ENCODE data around the gene REEP5. TPM values are rescaled to one million over a fixed set of nuclear protein-coding genes. Genes with fewer than 3 reads are reported as not detected.

Gene REEP5
- polyA plus RNA-seq, 2 donors, result 25.4 to 36.8 TPM

DNA sequence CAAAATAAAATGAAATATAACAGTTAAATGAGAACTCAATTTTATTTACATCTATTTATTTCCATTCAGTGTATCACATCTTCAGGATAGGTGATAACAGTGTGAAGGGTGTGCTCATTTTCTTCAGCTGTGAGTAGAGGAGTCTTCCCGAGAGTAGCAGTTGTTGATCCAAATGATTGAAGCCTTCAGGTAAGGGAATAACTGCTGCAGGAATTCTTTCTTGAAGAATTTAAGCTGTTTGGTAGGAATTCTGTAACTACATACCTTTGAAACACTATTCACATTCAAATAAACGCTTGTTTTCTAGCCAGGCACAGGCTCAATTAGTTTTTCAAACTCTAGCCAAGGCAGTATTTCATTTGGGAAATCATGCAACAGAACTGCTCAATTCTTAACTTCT is 45.7 kb downstream of the REEP5 start:
- no peak overlapping the region for H3K27ac ChIP-seq (ENCODE audit: low read depth in 2 of 2, low read length in 1 of 2)
- no peak overlapping the region for H3K4me3 ChIP-seq (ENCODE audit: low read depth in 1 of 2, low read length in 2 of 2)
- H3K9me3 ChIP-seq (ENCODE audit: control insufficient read depth in 2 of 2, insufficient read depth in 1 of 2, low read depth in 1 of 2, low read length in 1 of 2), result no peaks in the 10 kb centered on the region
- peaks cover 0 to 4% of the 10 kb centered on the region in 2 donors for H3K36me3 ChIP-seq (ENCODE audit: control insufficient read depth in 2 of 2, insufficient read depth in 2 of 2, low read length in 1 of 2)
- no peaks in the 10 kb centered on the region for H3K4me1 ChIP-seq (ENCODE audit: control insufficient read depth in 2 of 2, insufficient read depth in 2 of 2, low read length in 1 of 2)
- WGBS, 2 donors, result 68 to 74% methylated on average over 2 of the region's 2 CpGs
- H3K27me3 ChIP-seq (ENCODE audit: control insufficient read depth in 1 of 2, insufficient read depth in 2 of 2, low read length in 2 of 2), result no peaks in the 10 kb centered on the region

DNA sequence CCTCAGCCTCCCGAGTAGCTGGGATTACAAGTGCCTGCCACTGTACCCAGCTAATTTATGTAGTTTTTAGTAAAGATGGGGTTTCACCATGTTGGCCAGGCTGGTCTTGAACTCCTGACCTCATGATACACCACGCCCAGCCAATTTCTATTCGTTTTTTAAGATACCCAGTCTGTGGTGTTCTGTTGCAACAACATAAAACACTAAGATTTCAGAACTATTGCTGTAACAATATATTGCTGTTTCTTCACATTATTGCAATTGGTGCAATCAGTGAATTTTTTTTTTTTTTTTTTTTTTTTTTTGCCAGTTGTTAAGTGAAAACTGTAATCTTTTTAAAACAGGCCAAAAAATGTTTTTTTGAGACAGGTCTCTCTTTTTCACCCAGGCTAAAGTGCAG is 51.1 kb downstream of the REEP5 start:
- H3K27ac ChIP-seq (ENCODE audit: low read depth in 2 of 2, low read length in 1 of 2), result no peak overlapping the region
- H3K9me3 ChIP-seq (ENCODE audit: control insufficient read depth in 2 of 2, insufficient read depth in 1 of 2, low read depth in 1 of 2, low read length in 1 of 2), result no peaks in the 10 kb centered on the region
- peaks cover 0 to 9% of the 10 kb centered on the region in 2 donors for H3K36me3 ChIP-seq (ENCODE audit: control insufficient read depth in 2 of 2, insufficient read depth in 2 of 2, low read length in 1 of 2)
- H3K4me1 ChIP-seq (ENCODE audit: control insufficient read depth in 2 of 2, insufficient read depth in 2 of 2, low read length in 1 of 2), result no peaks in the 10 kb centered on the region
- no peaks in the 10 kb centered on the region for H3K27me3 ChIP-seq (ENCODE audit: control insufficient read depth in 1 of 2, insufficient read depth in 2 of 2, low read length in 2 of 2)
- H3K4me3 ChIP-seq (ENCODE audit: low read depth in 1 of 2, low read length in 2 of 2), result no peak overlapping the region
- 63 to 81% methylated on average over 3 of the region's 3 CpGs for WGBS, 2 donors

DNA sequence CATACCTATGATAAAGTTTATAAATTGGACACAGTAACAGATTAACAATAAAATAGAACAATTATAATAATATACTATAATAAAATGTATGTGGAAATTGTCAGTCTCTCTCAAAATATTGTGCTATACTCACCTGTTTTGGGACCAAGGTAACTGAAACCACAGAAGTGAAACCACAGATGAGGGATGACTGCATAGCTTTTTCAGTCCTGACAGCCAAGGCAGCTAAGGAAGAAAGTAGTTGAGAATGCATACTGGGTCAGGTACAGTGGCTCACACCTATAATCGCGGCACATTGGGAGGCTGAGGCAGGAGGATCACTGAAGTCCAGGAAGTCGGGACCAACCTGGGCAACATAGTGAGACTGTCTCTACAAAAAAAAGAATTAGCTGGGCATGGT is 52.1 kb downstream of the REEP5 start:
- no peaks in the 10 kb centered on the region for H3K27me3 ChIP-seq (ENCODE audit: control insufficient read depth in 1 of 2, insufficient read depth in 2 of 2, low read length in 2 of 2)
- no peak overlapping the region for H3K27ac ChIP-seq (ENCODE audit: low read depth in 2 of 2, low read length in 1 of 2)
- no peaks in the 10 kb centered on the region for H3K4me1 ChIP-seq (ENCODE audit: control insufficient read depth in 2 of 2, insufficient read depth in 2 of 2, low read length in 1 of 2)
- no peak overlapping the region for H3K4me3 ChIP-seq (ENCODE audit: low read depth in 1 of 2, low read length in 2 of 2)
- H3K9me3 ChIP-seq (ENCODE audit: control insufficient read depth in 2 of 2, insufficient read depth in 1 of 2, low read depth in 1 of 2, low read length in 1 of 2), result no peaks in the 10 kb centered on the region
- 93% methylated on average over 3 of the region's 3 CpGs for WGBS, 2 donors
- peaks cover 2 to 9% of the 10 kb centered on the region in 2 donors for H3K36me3 ChIP-seq (ENCODE audit: control insufficient read depth in 2 of 2, insufficient read depth in 2 of 2, low read length in 1 of 2)

DNA sequence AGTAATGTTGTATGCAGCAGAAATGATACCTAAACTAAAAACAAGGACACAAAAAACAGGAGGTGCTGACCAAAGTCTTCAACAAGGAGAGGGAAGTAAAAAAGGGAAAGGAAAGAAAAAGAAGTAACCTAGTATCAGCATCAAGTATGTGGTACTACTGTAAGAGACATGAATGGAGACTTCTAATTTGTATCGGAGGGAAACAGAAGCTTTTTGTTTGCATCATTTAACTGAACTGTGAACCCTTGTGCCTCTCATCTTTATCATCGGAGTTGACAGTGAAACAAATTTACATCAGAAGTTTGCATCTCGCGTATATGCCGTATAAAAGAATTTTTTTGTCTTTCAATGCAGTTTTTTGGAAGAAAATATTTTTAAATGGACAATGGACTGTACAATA is 54.6 kb downstream of the REEP5 start:
- WGBS, 2 donors, result 92 to 93% methylated on average over 5 of the region's 5 CpGs
- H3K27me3 ChIP-seq (ENCODE audit: control insufficient read depth in 1 of 2, insufficient read depth in 2 of 2, low read length in 2 of 2), result no peaks in the 10 kb centered on the region
- no peak overlapping the region for H3K27ac ChIP-seq (ENCODE audit: low read depth in 2 of 2, low read length in 1 of 2)
- no peaks in the 10 kb centered on the region for H3K9me3 ChIP-seq (ENCODE audit: control insufficient read depth in 2 of 2, insufficient read depth in 1 of 2, low read depth in 1 of 2, low read length in 1 of 2)
- peaks cover 2 to 14% of the 10 kb centered on the region in 2 donors for H3K36me3 ChIP-seq (ENCODE audit: control insufficient read depth in 2 of 2, insufficient read depth in 2 of 2, low read length in 1 of 2)
- no peak overlapping the region for H3K4me3 ChIP-seq (ENCODE audit: low read depth in 1 of 2, low read length in 2 of 2)
- peaks cover 0 to 2% of the 10 kb centered on the region in 2 donors for H3K4me1 ChIP-seq (ENCODE audit: control insufficient read depth in 2 of 2, insufficient read depth in 2 of 2, low read length in 1 of 2)

DNA sequence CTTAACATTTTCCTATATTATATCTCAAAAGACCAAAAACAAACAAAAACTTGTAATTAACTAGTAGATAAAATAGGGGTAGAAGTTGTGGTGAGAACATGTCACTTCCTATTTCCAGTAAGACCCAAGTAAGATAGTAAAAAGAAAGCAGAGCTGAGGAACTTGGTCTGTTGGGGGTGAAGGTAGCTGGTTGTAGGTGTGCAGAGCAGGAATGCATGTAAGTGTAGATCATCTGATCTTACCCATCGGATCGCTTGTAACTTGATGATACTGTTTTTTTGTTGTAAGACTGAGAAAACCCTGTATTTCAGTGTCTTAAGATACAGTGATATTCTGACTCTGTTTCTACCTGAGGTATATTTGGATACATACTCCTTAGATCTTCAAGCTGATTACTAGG is 55.3 kb downstream of the REEP5 start:
- 79 to 91% methylated on average over 2 of the region's 2 CpGs for WGBS, 2 donors
- peaks cover 2 to 14% of the 10 kb centered on the region in 2 donors for H3K36me3 ChIP-seq (ENCODE audit: control insufficient read depth in 2 of 2, insufficient read depth in 2 of 2, low read length in 1 of 2)

DNA sequence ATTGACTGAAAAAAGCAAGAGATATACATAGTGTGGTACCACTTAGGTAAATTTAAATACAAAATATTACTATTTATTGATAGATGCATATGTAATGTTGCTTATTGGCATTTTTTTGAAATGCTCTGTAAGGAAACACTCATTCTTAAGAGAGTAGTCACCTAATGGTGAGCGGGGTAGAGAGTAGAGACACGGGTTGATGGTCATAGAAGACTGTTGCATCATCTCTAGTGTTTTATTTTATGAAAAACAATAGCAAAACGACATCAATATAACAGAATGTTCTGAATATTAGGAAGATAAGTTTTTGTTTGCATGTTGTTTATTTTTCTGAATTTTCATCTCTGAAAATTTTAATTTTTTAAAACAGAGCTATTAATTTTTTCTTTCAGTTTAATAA is 56.9 kb downstream of the REEP5 start:
- H3K9me3 ChIP-seq (ENCODE audit: control insufficient read depth in 2 of 2, insufficient read depth in 1 of 2, low read depth in 1 of 2, low read length in 1 of 2), result no peaks in the 10 kb centered on the region
- H3K4me3 ChIP-seq (ENCODE audit: low read depth in 1 of 2, low read length in 2 of 2), result no peak overlapping the region
- H3K36me3 ChIP-seq (ENCODE audit: control insufficient read depth in 2 of 2, insufficient read depth in 2 of 2, low read length in 1 of 2), result peaks cover 2 to 9% of the 10 kb centered on the region in 2 donors
- 92% methylated on average over 3 of the region's 3 CpGs for WGBS, 2 donors
- H3K4me1 ChIP-seq (ENCODE audit: control insufficient read depth in 2 of 2, insufficient read depth in 2 of 2, low read length in 1 of 2), result peaks cover 0 to 2% of the 10 kb centered on the region in 2 donors
- H3K27ac ChIP-seq (ENCODE audit: low read depth in 2 of 2, low read length in 1 of 2), result no peak overlapping the region
- H3K27me3 ChIP-seq (ENCODE audit: control insufficient read depth in 1 of 2, insufficient read depth in 2 of 2, low read length in 2 of 2), result no peaks in the 10 kb centered on the region

More for the DNA sequence above, 55.3 kb downstream of the REEP5 start:
- Histone ChIP-seq H3K4me3 (ENCODE audit: low read depth in 1 of 2, low read length in 2 of 2) (no peak overlapping the region), H3K27me3 (ENCODE audit: control insufficient read depth in 1 of 2, insufficient read depth in 2 of 2, low read length in 2 of 2) (no peaks in the 10 kb centered on the region), H3K9me3 (ENCODE audit: control insufficient read depth in 2 of 2, insufficient read depth in 1 of 2, low read depth in 1 of 2, low read length in 1 of 2) (no peaks in the 10 kb centered on the region), H3K27ac (ENCODE audit: low read depth in 2 of 2, low read length in 1 of 2) (no peak overlapping the region), H3K4me1 (ENCODE audit: control insufficient read depth in 2 of 2, insufficient read depth in 2 of 2, low read length in 1 of 2) (peaks cover 0 to 2% of the 10 kb centered on the region in 2 donors)

DNA sequence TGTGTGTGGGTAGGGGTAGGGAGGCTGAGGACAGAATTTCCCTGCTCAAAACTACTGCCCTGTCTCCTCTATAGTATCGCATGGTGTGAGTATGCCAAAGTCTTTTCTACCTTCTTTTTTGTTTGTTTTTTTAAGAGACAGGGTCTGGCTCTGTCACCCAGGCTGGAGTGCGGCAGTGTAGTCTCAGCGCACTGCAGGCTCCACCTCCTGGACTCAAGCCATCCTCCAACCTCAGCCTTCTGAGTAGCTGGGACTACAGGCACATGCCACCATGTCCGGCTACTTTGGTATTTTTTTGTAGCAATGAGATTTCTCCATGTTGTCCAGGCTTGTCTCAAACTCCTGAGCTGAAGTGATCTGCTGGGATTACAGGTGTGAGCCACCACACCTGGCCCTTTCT is 58.5 kb downstream of the REEP5 start:
- peaks cover 0 to 2% of the 10 kb centered on the region in 2 donors for H3K4me1 ChIP-seq (ENCODE audit: control insufficient read depth in 2 of 2, insufficient read depth in 2 of 2, low read length in 1 of 2)
- H3K4me3 ChIP-seq (ENCODE audit: low read depth in 1 of 2, low read length in 2 of 2), result no peak overlapping the region
- H3K27me3 ChIP-seq (ENCODE audit: control insufficient read depth in 1 of 2, insufficient read depth in 2 of 2, low read length in 2 of 2), result no peaks in the 10 kb centered on the region
- peaks cover 2 to 7% of the 10 kb centered on the region in 2 donors for H3K36me3 ChIP-seq (ENCODE audit: control insufficient read depth in 2 of 2, insufficient read depth in 2 of 2, low read length in 1 of 2)
- 70 to 74% methylated on average over 4 of the region's 4 CpGs for WGBS, 2 donors
- no peaks in the 10 kb centered on the region for H3K9me3 ChIP-seq (ENCODE audit: control insufficient read depth in 2 of 2, insufficient read depth in 1 of 2, low read depth in 1 of 2, low read length in 1 of 2)
- no peak overlapping the region for H3K27ac ChIP-seq (ENCODE audit: low read depth in 2 of 2, low read length in 1 of 2)

DNA sequence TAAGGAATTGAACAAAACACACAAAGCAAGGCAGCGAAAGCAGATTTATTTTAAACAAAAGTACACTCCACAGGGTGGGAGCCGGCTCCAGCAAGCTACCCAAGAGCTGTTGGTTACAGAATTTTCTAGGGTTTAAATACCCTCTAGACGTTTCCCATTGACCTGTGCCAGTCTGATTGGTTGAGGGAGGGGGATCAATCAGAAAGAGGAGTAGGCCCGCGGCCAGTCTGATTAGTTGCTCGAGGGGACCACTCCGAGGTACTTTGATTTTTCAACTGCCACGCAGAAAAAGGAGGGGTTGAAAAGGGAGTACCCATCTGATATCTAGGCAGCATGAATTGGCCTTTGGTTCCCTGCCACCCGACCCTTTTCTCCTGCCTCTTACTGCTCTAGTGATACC is 59.9 kb downstream of the REEP5 start:
- WGBS, 2 donors, result 34 to 53% methylated on average over 9 of the region's 9 CpGs
- Histone ChIP-seq H3K36me3 (ENCODE audit: control insufficient read depth in 2 of 2, insufficient read depth in 2 of 2, low read length in 1 of 2) (peaks cover 2 to 7% of the 10 kb centered on the region in 2 donors), H3K27me3 (ENCODE audit: control insufficient read depth in 1 of 2, insufficient read depth in 2 of 2, low read length in 2 of 2) (no peaks in the 10 kb centered on the region), H3K27ac (ENCODE audit: low read depth in 2 of 2, low read length in 1 of 2) (no peak overlapping the region), H3K4me1 (ENCODE audit: control insufficient read depth in 2 of 2, insufficient read depth in 2 of 2, low read length in 1 of 2) (peaks cover 0 to 2% of the 10 kb centered on the region in 2 donors), H3K9me3 (ENCODE audit: control insufficient read depth in 2 of 2, insufficient read depth in 1 of 2, low read depth in 1 of 2, low read length in 1 of 2) (no peaks in the 10 kb centered on the region), H3K4me3 (ENCODE audit: low read depth in 1 of 2, low read length in 2 of 2) (peak overlapping the region; percentile 24 to 77)

DNA sequence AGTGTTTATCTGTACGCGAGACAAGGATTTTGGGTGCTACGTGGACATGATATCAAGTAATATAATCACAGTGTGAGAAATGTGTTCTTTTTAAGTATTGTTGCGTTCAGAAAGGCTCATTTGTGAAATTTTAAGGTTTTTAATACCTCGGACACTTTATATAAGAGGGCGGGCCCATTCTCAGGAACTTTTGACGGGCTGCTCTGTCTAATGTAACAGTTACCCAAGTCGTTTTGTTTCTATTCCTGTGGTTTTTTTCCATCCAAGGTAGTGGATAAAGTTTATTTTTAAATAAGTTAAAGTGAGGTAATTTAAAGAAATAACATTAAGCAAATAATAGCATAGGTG is 60.4 kb downstream of the REEP5 start:
- WGBS, 2 donors, result 0% methylated on average over 8 of the region's 8 CpGs
- H3K27ac ChIP-seq (ENCODE audit: low read depth in 2 of 2, low read length in 1 of 2), result peak overlapping the region; percentile 81 to 85
- H3K4me3 ChIP-seq (ENCODE audit: low read depth in 1 of 2, low read length in 2 of 2), result peak overlapping the region; percentile 77 to 84
- peaks cover 2 to 7% of the 10 kb centered on the region in 2 donors for H3K36me3 ChIP-seq (ENCODE audit: control insufficient read depth in 2 of 2, insufficient read depth in 2 of 2, low read length in 1 of 2)
- no peaks in the 10 kb centered on the region for H3K27me3 ChIP-seq (ENCODE audit: control insufficient read depth in 1 of 2, insufficient read depth in 2 of 2, low read length in 2 of 2)
- no peaks in the 10 kb centered on the region for H3K9me3 ChIP-seq (ENCODE audit: control insufficient read depth in 2 of 2, insufficient read depth in 1 of 2, low read depth in 1 of 2, low read length in 1 of 2)
- H3K4me1 ChIP-seq (ENCODE audit: control insufficient read depth in 2 of 2, insufficient read depth in 2 of 2, low read length in 1 of 2), result peaks cover 0 to 2% of the 10 kb centered on the region in 2 donors

DNA sequence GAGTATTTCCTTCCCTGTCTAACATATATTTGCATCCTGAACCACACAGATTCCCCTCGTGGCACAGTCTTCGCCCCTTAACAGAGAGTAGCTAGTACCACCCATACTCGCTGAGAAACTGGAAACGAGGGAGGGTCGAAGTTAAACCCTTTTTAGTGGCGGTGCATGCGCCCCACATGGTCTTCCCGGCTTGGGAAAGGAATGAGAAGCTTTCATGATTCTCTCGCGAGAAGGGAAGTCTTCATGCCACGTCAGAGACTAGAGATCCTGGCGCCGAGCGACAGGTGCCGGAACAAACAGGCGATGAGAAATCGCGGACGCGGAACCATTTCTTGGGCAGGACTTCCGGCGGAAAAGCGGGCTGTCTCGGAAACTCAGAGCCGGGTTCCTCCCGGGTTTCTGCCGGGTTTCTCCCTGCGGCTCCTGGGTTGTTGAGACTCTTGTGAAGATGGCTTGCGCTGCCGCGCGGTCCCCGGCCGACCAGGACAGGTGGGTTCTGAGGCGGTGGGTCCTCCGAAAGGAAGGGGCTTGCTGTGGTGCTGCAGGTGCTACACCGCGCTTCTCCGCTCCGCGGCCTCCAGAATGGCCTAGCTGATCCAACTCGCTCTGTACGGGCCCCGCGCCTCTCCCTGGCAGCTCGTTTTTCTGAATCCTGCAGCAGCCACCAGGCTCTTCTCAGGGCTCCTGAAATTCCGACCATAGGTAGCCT is 60.9 kb downstream of the REEP5 start, which contains the start of gene SRP19:
Gene SRP19, plus strand, starts transcription at position 359 of the 709 bp plus-strand sequence. Its CDS starts 90 bp downstream, at position 449.
- 1 to 2% methylated on average over 46 to 47 of the region's 47 CpGs for WGBS, 2 donors
- Histone ChIP-seq H3K27ac (ENCODE audit: low read depth in 2 of 2, low read length in 1 of 2) (peak within 1 kb of the TSS; percentile 81 to 85), H3K36me3 (ENCODE audit: control insufficient read depth in 2 of 2, insufficient read depth in 2 of 2, low read length in 1 of 2) (peaks cover 2 to 5% of the 10 kb centered on the region in 2 donors), H3K27me3 (ENCODE audit: control insufficient read depth in 1 of 2, insufficient read depth in 2 of 2, low read length in 2 of 2) (no peaks in the 10 kb centered on the region), H3K4me1 (ENCODE audit: control insufficient read depth in 2 of 2, insufficient read depth in 2 of 2, low read length in 1 of 2) (peaks cover 0 to 2% of the 10 kb centered on the region in 2 donors), H3K4me3 (ENCODE audit: low read depth in 1 of 2, low read length in 2 of 2) (peak within 1 kb of the TSS; percentile 77 to 84), H3K9me3 (ENCODE audit: control insufficient read depth in 2 of 2, insufficient read depth in 1 of 2, low read depth in 1 of 2, low read length in 1 of 2) (no peaks in the 10 kb centered on the region)
